Effector memory CD4-positive, alpha-beta T cell (primary cell): ENCODE results near the gene TFDP2.
"Not testable (repeated sequence)": the region's sequence is repeated elsewhere in the genome, so short reads cannot be mapped to it uniquely, and the experiment has no call there.

Source experiments
- DNase-seq, 3 donors: peaks; one replicate each; pipeline ENCODE4 v3.0.0-alpha.2; 2020
- H3K27ac ChIP-seq: 2 replicates; pipeline ENCODE4 v1.7.0; 2013; ENCODE audit warnings: mild to moderate bottlenecking, low read length, moderate library complexity; ENCODE audit not compliant: insufficient read depth, poor library complexity, severe bottlenecking
- H3K27me3 ChIP-seq: replicated peaks from 2 replicates; pipeline ENCODE4 v1.7.0; 2013; ENCODE audit warnings: mild to moderate bottlenecking, low read length; ENCODE audit not compliant: insufficient read depth, control insufficient read depth, poor library complexity, severe bottlenecking
- H3K36me3 ChIP-seq: 2 replicates; pipeline ENCODE4 v1.7.0; 2013; ENCODE audit warnings: mild to moderate bottlenecking, low read length, moderate library complexity; ENCODE audit not compliant: control insufficient read depth, insufficient read depth
- H3K4me1 ChIP-seq: 2 replicates; pipeline ENCODE4 v1.7.0; 2013; ENCODE audit warnings: low read length, mild to moderate bottlenecking; ENCODE audit not compliant: control insufficient read depth, insufficient read depth, poor library complexity, severe bottlenecking
- H3K4me3 ChIP-seq: 2 replicates; pipeline ENCODE4 v1.7.0; 2013; ENCODE audit warnings: low read length, low read depth, mild to moderate bottlenecking; ENCODE audit not compliant: insufficient read depth, poor library complexity, severe bottlenecking
- H3K9me3 ChIP-seq: 2 replicates; pipeline ENCODE4 v1.7.0; 2013; ENCODE audit warnings: mild to moderate bottlenecking, low read length, moderate library complexity; ENCODE audit not compliant: control insufficient read depth

TFDP2 gene

DNA sequence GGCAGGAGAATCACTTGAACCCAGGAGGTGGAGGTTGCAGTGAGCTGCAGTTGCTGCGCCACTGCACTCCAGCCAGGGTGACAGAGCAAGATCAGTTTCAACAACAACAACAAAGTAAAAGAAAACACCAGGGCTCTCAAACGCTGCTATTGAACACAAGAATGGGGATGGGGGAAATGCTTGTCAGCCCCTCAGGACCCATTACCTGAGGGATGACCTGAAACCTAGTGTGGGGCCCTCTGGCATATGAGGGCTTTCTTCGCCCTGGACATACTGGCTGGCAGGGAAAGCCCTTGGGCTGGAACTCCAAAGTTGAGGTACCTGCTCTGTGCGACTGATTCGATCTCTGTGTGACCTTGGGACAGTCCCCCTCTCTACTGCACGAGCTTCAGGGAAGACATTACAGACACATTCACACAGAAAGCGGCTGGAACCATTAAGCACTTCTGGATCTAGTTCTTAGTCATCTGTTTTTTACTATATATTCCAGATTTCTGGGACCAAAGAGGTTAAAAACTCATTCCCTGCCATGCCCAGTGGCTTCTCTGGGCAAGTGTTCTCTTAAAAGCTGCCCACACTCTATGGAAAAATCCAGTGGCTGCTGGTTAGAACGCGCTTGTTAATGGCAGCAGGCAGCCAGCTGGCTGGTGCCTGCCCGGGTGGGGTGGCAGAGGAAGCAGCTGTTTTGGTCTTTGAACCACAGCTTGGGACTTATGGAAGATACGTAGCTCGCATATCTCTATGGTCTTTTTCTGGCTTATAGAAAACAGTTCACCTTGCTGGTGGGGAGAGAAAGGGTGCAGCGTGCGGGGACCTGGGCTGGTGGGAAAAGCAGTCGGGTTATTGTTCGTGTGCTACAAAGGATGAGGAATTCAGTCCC is 215.7 kb downstream of the TFDP2 start:
- no peak for DNase-seq
- Histone ChIP-seq H3K36me3 (no peaks in the 10 kb centered on the region), H3K27ac (no peak overlapping the region), H3K4me3 (no peak overlapping the region), H3K4me1 (no peaks in the 10 kb centered on the region), H3K27me3 (no peaks in the 10 kb centered on the region), H3K9me3 (no peaks in the 10 kb centered on the region)

DNA sequence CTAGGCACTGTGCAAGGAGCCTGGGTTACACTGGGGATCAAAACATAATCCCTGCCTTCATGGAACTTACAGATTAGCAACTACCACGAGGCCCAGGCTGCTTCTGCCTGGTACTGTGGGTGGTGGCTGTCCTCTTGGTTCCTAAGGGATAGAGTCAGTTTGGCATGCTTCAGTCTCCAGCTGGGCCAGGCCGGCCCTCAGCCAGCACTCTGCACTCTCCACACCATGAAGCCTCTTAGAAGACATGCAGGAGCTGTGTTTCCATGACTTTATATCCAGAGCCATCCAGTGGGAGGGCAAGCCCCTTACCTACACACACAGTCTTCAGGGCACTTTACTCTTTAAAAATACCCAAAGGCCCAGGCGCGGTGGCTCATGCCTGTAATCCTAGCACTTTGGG is 218.5 kb downstream of the TFDP2 start:
- no peaks in the 10 kb centered on the region for H3K9me3 ChIP-seq
- no peak for DNase-seq
- H3K4me1 ChIP-seq = no peaks in the 10 kb centered on the region
- no peak overlapping the region for H3K4me3 ChIP-seq
- H3K27me3 ChIP-seq = no peaks in the 10 kb centered on the region
- no peak overlapping the region for H3K27ac ChIP-seq
- H3K36me3 ChIP-seq = peaks cover 4% of the 10 kb centered on the region

DNA sequence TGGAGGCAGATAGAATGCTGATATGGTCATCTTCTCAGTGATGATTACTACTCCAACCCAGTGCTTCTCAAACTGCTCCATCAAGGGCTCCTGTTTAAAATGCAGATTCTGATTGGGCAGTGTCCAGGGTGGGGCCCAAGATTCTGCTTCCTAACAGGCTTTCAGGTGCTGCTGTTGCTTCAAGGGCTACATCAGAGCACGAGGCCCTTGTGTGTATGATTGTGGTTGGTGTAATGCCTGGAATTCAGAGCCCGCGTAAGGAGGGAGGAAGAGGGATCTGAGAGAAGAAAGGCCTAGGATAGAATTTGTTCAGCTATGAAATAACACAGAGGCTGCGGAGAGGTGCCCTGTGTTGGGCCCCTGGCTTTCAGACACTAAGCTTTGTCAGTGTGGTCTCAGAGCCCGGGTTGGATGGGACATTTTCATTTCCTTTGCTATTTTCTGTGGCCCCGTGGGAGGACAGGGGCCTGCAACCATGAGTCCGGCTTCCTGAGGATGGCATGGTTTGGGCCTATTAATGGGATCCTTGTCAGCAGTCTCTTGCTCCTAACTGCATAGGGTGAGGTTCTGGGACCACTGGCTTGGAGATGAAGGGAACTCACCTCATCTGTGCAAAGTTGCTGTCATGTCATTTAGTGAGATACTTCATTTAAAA is 219.9 kb downstream of the TFDP2 start:
- H3K27ac ChIP-seq = no peak overlapping the region
- no peak for DNase-seq
- H3K36me3 ChIP-seq = peaks cover 4% of the 10 kb centered on the region

DNA sequence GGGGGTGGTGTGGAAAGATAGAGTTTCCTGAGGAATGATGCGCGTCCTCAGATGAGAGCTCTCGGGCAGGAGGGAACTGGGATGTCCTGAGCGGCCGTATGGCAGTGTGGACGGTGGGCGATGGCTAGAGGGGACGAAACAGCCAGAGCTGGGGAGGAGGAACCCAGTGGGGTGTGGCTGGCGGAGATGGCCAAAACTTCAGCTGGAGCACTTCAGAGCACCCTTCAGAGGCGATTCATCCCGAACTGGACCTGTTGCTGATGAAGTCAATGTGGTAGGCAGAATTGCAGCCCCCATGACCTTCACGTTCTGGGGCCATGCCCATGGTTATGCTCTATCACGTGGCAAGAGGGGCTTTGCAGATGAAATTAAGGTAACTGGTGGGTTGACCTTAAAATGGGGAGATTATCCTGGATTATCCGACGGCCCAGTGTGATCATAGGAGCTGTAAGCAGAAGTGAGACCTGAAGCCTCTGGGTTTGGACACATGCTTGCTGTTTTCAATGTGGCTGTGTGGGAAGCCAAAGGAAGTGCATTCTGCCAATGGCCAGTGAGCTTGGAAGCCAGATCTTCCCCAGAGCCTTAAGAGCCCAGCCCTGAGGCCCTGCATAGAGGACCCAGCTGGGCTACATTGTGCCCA is 220.6 kb downstream of the TFDP2 start:
- Histone ChIP-seq H3K27ac (no peak overlapping the region), H3K4me3 (no peak overlapping the region), H3K4me1 (no peaks in the 10 kb centered on the region), H3K36me3 (peaks cover 4% of the 10 kb centered on the region), H3K27me3 (no peaks in the 10 kb centered on the region), H3K9me3 (no peaks in the 10 kb centered on the region)
- DNase-seq = no peak

More for the DNA sequence above, 219.9 kb downstream of the TFDP2 start:
- no peaks in the 10 kb centered on the region for H3K27me3 ChIP-seq
- H3K4me3 ChIP-seq = no peak overlapping the region
- no peaks in the 10 kb centered on the region for H3K4me1 ChIP-seq
- H3K9me3 ChIP-seq = no peaks in the 10 kb centered on the region

DNA sequence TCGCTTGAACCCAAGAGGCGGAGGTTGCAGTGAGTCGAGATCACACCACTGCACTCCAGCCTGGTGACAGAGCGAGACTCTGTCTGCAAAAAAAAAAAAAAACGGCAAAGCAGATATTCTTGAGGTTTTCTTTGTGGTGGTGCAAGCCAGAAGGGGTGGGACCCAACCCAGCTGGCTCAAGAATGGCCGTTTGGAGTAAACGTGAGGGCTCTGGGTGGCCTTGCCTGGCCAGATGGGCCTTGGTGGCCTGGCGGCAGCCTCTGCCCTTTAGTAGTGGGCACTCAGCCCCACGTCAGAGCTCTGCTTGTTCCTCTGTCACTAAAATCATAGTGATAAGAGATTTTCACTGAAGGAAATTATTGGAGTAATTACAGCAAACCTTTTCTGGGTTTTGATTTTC is 222.4 kb downstream of the TFDP2 start:
- no peaks in the 10 kb centered on the region for H3K27me3 ChIP-seq
- H3K36me3 ChIP-seq = peaks cover 8% of the 10 kb centered on the region
- H3K9me3 ChIP-seq = no peaks in the 10 kb centered on the region
- H3K27ac ChIP-seq = no peak overlapping the region
- no peak overlapping the region for H3K4me3 ChIP-seq
- no peak for DNase-seq
- no peaks in the 10 kb centered on the region for H3K4me1 ChIP-seq

DNA sequence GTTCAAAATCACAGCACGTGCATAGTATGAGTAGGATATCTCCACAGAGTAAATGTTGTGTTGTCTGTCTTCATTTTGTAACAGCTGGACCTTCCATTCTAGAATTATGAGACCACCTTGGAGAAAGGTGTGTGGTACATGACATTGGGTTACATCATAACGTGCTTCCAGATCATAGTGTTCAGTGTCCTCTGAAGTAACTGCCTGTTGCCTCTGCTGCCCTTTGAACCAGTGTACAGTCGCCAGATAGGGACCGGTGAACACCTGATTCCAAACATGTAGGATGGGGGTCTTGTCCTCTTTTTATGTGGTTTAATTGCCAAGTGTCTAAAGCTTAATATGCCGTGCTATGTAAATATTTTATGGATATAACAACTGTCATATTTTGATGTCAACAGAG is 223.7 kb downstream of the TFDP2 start:
- not testable (repeated sequence) for H3K9me3 ChIP-seq, H3K27ac ChIP-seq, H3K36me3 ChIP-seq, DNase-seq, H3K4me3 ChIP-seq, H3K27me3 ChIP-seq, H3K4me1 ChIP-seq

DNA sequence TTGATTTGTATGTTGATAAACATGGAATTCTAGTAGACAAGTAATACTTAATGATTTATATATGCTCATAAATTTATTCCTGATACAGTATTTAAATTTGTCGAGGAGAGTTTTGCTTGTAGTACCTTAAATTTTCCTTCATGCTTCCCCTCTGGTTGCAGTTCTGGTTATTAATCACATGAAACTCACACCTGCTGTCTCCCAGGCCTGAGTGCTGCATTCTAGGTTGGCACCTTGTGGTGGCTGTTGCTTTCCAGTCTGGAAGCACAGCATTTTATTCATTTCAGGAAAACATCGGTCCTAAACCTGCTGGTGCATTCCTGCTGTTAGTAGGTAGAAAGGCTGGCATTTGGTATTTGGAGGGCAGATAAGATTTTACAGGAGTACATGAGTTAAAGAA is 228.0 kb downstream of the TFDP2 start:
- Histone ChIP-seq H3K27ac (no peak overlapping the region), H3K4me1 (no peaks in the 10 kb centered on the region), H3K9me3 (no peaks in the 10 kb centered on the region), H3K36me3 (peaks cover 17% of the 10 kb centered on the region), H3K4me3 (no peak overlapping the region), H3K27me3 (no peaks in the 10 kb centered on the region)
- DNase-seq = no peak

DNA sequence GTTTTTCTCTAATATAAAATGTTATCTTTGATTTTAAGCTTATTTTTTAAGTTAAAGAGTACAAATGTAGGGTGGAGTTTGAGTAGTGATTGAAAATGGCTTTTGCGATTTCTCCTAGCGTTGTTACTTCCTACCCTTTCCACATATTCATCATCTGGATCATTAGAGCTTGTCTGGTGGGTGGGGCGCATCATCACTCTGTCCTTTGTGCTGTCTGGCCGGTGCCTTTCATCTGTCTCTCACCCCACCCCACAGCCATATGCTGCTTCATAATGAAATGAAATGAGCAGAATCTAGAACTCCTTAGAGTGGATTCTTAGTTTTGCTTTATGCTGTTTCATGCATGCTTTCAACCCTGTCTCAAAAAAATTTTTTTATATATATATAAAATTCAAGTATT is 228.6 kb downstream of the TFDP2 start:
- no peak for DNase-seq

DNA sequence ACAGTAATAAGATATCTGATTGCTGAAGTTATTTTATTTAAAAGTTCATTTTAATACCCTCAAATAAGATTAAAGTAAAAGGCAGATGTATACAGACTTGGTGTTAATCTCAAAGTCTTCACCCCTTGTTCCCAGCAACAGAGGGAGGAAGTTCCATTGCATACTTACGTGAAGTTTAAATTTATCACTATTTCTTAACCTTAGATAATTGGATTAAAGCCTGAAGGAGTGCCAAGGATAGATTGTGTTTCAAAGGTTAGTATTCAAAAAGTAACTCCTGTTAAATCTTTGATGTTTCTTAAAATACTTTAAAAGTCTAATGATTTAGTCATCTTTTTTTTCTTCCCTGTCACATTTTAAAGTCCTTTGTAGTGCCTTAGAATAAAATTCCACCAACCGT is 233.6 kb downstream of the TFDP2 start:
- Histone ChIP-seq H3K4me1 (no peaks in the 10 kb centered on the region), H3K27me3 (no peaks in the 10 kb centered on the region), H3K36me3 (peaks cover 12% of the 10 kb centered on the region), H3K27ac (no peak overlapping the region), H3K9me3 (no peaks in the 10 kb centered on the region), H3K4me3 (no peak overlapping the region)
- DNase-seq = no peak

More for the DNA sequence above, 228.6 kb downstream of the TFDP2 start:
- H3K27ac ChIP-seq = no peak overlapping the region
- H3K4me3 ChIP-seq = no peak overlapping the region
- no peaks in the 10 kb centered on the region for H3K27me3 ChIP-seq
- no peaks in the 10 kb centered on the region for H3K9me3 ChIP-seq
- H3K4me1 ChIP-seq = no peaks in the 10 kb centered on the region
- H3K36me3 ChIP-seq = peaks cover 17% of the 10 kb centered on the region

DNA sequence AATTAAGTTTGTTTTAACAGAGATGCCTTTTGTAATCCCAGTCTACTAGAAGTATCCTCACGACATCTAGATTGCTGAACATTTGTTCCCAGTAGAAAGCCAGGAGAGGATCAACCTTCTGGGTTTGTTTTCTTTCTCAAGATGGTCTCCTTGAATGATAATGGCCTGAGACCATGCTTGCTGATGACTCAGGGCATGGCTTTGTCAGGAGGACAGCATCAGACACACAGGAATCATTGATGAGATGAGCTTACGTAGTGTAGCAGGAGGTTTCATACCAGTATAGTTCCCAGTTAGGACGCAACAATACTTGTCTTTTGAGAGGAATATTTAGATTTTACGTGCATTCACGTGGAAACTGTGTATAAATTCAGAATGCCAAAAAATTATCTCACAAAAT is 234.3 kb downstream of the TFDP2 start:
- DNase-seq = no peak
- no peak overlapping the region for H3K27ac ChIP-seq
- H3K4me3 ChIP-seq = no peak overlapping the region
- no peaks in the 10 kb centered on the region for H3K9me3 ChIP-seq
- H3K27me3 ChIP-seq = no peaks in the 10 kb centered on the region
- no peaks in the 10 kb centered on the region for H3K4me1 ChIP-seq
- peaks cover 12% of the 10 kb centered on the region for H3K36me3 ChIP-seq
